IMR-90 (cell line): ENCODE results near the gene CELSR1. TPM values are rescaled to one million over a fixed set of nuclear protein-coding genes. Genes with fewer than 3 reads are reported as not detected.

Experiments used
- ATAC-seq: fragments of 200-7000 bp; cut with Tn5 transposase; 2 replicates; pipeline ENCODE4 v1.9.1; 2020; ENCODE audit warnings: low read depth, mild to moderate bottlenecking, moderate library complexity
- BruUV-seq: library from RNA; stranded (reverse); fragments of 400-500 nt; replicated peaks from 2 replicates; lab custom pipeline; 2021; lab: Mats Ljungman, UMichigan
- CTCF ChIA-PET: fragments of 300-600 bp; formaldehyde crosslinking; extraction: SDS; loops from one replicate; lab custom pipeline; 2021; ENCODE audit warnings: antibody characterized with exemption; lab: Yijun Ruan, JAX
- POLR2A ChIA-PET: fragments of 300-600 bp; sonication (Branson Sonifier 250); formaldehyde crosslinking; loops from one replicate; lab custom pipeline; 2022; ENCODE audit warnings: antibody characterized with exemption; ENCODE audit not compliant: unreplicated experiment; lab: Charles Lee
- DNase-seq: peaks from one replicate; pipeline ENCODE4 v3.0.0; 2013
- H2AFZ ChIP-seq: replicated peaks from 2 replicates; pipeline ENCODE3; 2013; ENCODE audit warnings: low read length, mild to moderate bottlenecking; ENCODE audit not compliant: poor library complexity
- H2AK5ac ChIP-seq: 2 replicates; pipeline ENCODE4 v1.6.1; 2013; ENCODE audit warnings: low read depth, low read length, inconsistent platforms
- H2AK9ac ChIP-seq: replicated peaks from 2 replicates; pipeline ENCODE3; 2013; ENCODE audit warnings: mild to moderate bottlenecking, low read depth, low read length, moderate library complexity; ENCODE audit not compliant: poor library complexity
- H2BK120ac ChIP-seq: 2 replicates; pipeline ENCODE4 v1.6.1; 2013; ENCODE audit warnings: low read depth, low read length, inconsistent platforms
- H2BK15ac ChIP-seq: 3 replicates; pipeline ENCODE4 v1.6.1; 2013; ENCODE audit warnings: low read depth, low read length, inconsistent platforms
- H2BK20ac ChIP-seq: 2 replicates; pipeline ENCODE4 v1.6.1; 2013; ENCODE audit warnings: low read depth, mild to moderate bottlenecking, inconsistent platforms, low read length, moderate library complexity
- H2BK5ac ChIP-seq: 2 replicates; pipeline ENCODE4 v1.6.1; 2013; ENCODE audit warnings: mild to moderate bottlenecking, low read depth, low read length, inconsistent platforms; ENCODE audit not compliant: poor library complexity, severe bottlenecking
- H3K14ac ChIP-seq: replicated peaks from 2 replicates; pipeline ENCODE4 v1.6.1; 2013; ENCODE audit warnings: low read depth, low read length, inconsistent platforms
- H3K18ac ChIP-seq: 2 replicates; pipeline ENCODE4 v1.6.1; 2013; ENCODE audit warnings: low read depth, low read length, control low read depth
- H3K23ac ChIP-seq: 2 replicates; pipeline ENCODE4 v1.6.1; 2013; ENCODE audit warnings: low read depth, low read length, inconsistent platforms
- H3K27ac ChIP-seq: 2 replicates; pipeline ENCODE4 v1.5.1; 2013; ENCODE audit warnings: mild to moderate bottlenecking, control low read depth, low read length; ENCODE audit not compliant: insufficient read depth
- H3K27me3 ChIP-seq: 2 replicates; pipeline ENCODE4 v1.6.1; 2013; ENCODE audit warnings: low read length; ENCODE audit not compliant: control insufficient read depth, insufficient read depth
- H3K36me3 ChIP-seq: 2 replicates; pipeline ENCODE4 v1.6.1; 2013; ENCODE audit warnings: low read length, mixed read lengths; ENCODE audit not compliant: control insufficient read depth, insufficient read depth
- H3K4ac ChIP-seq: 2 replicates; pipeline ENCODE4 v1.6.1; 2013; ENCODE audit warnings: low read depth, low read length, inconsistent platforms
- H3K4me1 ChIP-seq: 2 replicates; pipeline ENCODE4 v1.6.1; 2013; ENCODE audit warnings: low read length, mixed read lengths; ENCODE audit not compliant: control insufficient read depth, insufficient read depth
- H3K4me2 ChIP-seq: 2 replicates; pipeline ENCODE4 v1.6.1; 2013; ENCODE audit warnings: low read depth, mild to moderate bottlenecking, control low read depth, low read length, moderate library complexity
- H3K4me3 ChIP-seq: 2 replicates; pipeline ENCODE4 v1.5.1; 2013; ENCODE audit warnings: low read depth, mild to moderate bottlenecking, control low read depth, low read length, moderate library complexity; ENCODE audit not compliant: insufficient read depth
- H3K56ac ChIP-seq: 2 replicates; pipeline ENCODE4 v1.6.1; 2013; ENCODE audit warnings: low read length, inconsistent platforms; ENCODE audit not compliant: insufficient read depth; ENCODE audit errors: extremely low read depth
- H3K79me1 ChIP-seq, 2 experiments: 2 replicates each; pipeline ENCODE4 v1.6.1; 2013; ENCODE audit warnings: low read length in 2 of 2, inconsistent platforms in 1 of 2, low read depth in 1 of 2
- H3K9ac ChIP-seq: 2 replicates; pipeline ENCODE4 v1.6.1; 2013; ENCODE audit warnings: low read depth, low read length, control low read depth
- H3K9me1 ChIP-seq: 2 replicates; pipeline ENCODE4 v1.6.1; 2013; ENCODE audit warnings: low read length, inconsistent platforms; ENCODE audit not compliant: insufficient read depth
- H3K9me3 ChIP-seq: 2 replicates; pipeline ENCODE4 v1.6.1; 2013; ENCODE audit warnings: low read length; ENCODE audit not compliant: control insufficient read depth, insufficient read depth
- H4K20me1 ChIP-seq: 2 replicates; pipeline ENCODE4 v1.6.1; 2013; ENCODE audit warnings: low read length, inconsistent platforms; ENCODE audit not compliant: insufficient read depth
- H4K5ac ChIP-seq: 2 replicates; pipeline ENCODE4 v1.6.1; 2013; ENCODE audit warnings: mild to moderate bottlenecking, low read depth, low read length, control low read depth
- H4K8ac ChIP-seq, 2 experiments: 2 replicates each; pipeline ENCODE4 v1.6.1; 2013; ENCODE audit warnings: low read depth in 2 of 2, low read length in 2 of 2, control low read depth in 1 of 2, inconsistent platforms in 1 of 2
- H4K91ac ChIP-seq: 2 replicates; pipeline ENCODE4 v1.6.1; 2013; ENCODE audit warnings: low read depth, low read length, inconsistent platforms; ENCODE audit not compliant: insufficient read depth
- BHLHE40 ChIP-seq: fragments of 150-350 bp; IDR thresholded peaks from 2 replicates; pipeline ENCODE4 v1.6.1; 2016; ENCODE audit warnings: mild to moderate bottlenecking, low read depth, low read length
- CEBPB ChIP-seq: IDR thresholded peaks from 2 replicates; pipeline ENCODE4 v1.6.1; 2012; ENCODE audit warnings: low read depth, low read length, improper control_type of control experiment
- CHD1 ChIP-seq: IDR thresholded peaks from 2 replicates; pipeline ENCODE4 v1.6.1; 2012; ENCODE audit warnings: low read depth, low read length, improper control_type of control experiment
- FOS ChIP-seq: fragments of 150-350 bp; IDR thresholded peaks from 2 replicates; pipeline ENCODE4 v1.6.1; 2016; ENCODE audit warnings: low read depth, low read length
- MAFK ChIP-seq: IDR thresholded peaks from 2 replicates; pipeline ENCODE4 v1.6.1; 2012; ENCODE audit warnings: low read depth, low read length, improper control_type of control experiment
- MAZ ChIP-seq: IDR thresholded peaks from 2 replicates; pipeline ENCODE4 v1.6.1; 2012; ENCODE audit warnings: low read depth, mild to moderate bottlenecking, low read length, improper control_type of control experiment, moderate library complexity, borderline replicate concordance
- POLR2A ChIP-seq: IDR thresholded peaks from 2 replicates; pipeline ENCODE4 v1.6.1; 2012; ENCODE audit warnings: mild to moderate bottlenecking, low read depth, low read length
- RAD21 ChIP-seq: IDR thresholded peaks from 2 replicates; pipeline ENCODE4 v1.6.1; 2012; ENCODE audit warnings: low read length, improper control_type of control experiment
- RFX5 ChIP-seq: IDR thresholded peaks from 2 replicates; pipeline ENCODE4 v1.8.0; 2012; ENCODE audit warnings: low read depth, mild to moderate bottlenecking, low read length, moderate library complexity
- WGBS, 2 experiments: methylation state at CpG; one replicate each; pipeline versions ENCODE4 v1.1.5 to v1.1.7; 2013; ENCODE audit warnings: missing lambda C conversion rate in 2 of 2; ENCODE audit not compliant: insufficient read length in 1 of 2; ENCODE audit errors: extremely low coverage in 2 of 2; 5-methylcytosine and 5-hydroxymethylcytosine counted together
- dilution Hi-C: fragments of 300-500 bp; cut with HindIII; formaldehyde crosslinking; loops from one replicate; pipeline ENCODE4 v1.14.3; 2018; ENCODE audit warnings: low sequenced_read_pairs; ENCODE audit not compliant: unreplicated experiment
- in situ Hi-C: fragments of 300-500 bp; cut with MboI; formaldehyde crosslinking; loops from 3 replicates; pipeline ENCODE4 v1.14.3; 2019; ENCODE audit warnings: low sequenced_read_pairs, inconsistent platforms, mixed read lengths
- intact Hi-C: fragments of 100-400 bp; cut with micrococcal nuclease; formaldehyde crosslinking; loops from 2 replicates; pipeline ENCODE4 v1.10.0; 2022
- polyA plus RNA-seq, 3 experiments: library from polyadenylated mRNA; depleted of rRNA; stranded (reverse); fragments of >200 nt; gene quantifications; 2 replicates each; pipeline ENCODE4 v1.2.3, GENCODE V29; 2012; ENCODE audit warnings: low replicate concordance in 1 of 3
- total RNA-seq: library from RNA; depleted of rRNA; stranded (reverse); fragments of >200 nt; gene quantifications from 2 replicates; pipeline ENCODE4 v1.2.3, GENCODE V29; 2012
- TF ChIP-seq, protein P1 (sequence below): fragments of 150-350 bp; IDR thresholded peaks from 2 replicates; pipeline ENCODE4 v1.6.1; 2016; ENCODE audit warnings: low read depth, mild to moderate bottlenecking, low read length, moderate library complexity, borderline replicate concordance
- TF ChIP-seq, protein P2 (sequence below): conservative IDR thresholded peaks from 2 replicates; pipeline ENCODE4 v1.5.1; 2012; ENCODE audit warnings: mild to moderate bottlenecking, low read depth, low read length, improper control_type of control experiment
- TF ChIP-seq, protein P3 (sequence below): fragments of 150-350 bp; IDR thresholded peaks from 2 replicates; pipeline ENCODE4 v1.6.1; 2017; ENCODE audit warnings: mild to moderate bottlenecking, antibody characterized with exemption, low read length, low read depth

The CELSR1 gene
- total and polyA plus RNA-seq, 2 of the 4 experiments (the other 2 are of a cell fraction), result 0.36 to 0.82 TPM

DNA sequence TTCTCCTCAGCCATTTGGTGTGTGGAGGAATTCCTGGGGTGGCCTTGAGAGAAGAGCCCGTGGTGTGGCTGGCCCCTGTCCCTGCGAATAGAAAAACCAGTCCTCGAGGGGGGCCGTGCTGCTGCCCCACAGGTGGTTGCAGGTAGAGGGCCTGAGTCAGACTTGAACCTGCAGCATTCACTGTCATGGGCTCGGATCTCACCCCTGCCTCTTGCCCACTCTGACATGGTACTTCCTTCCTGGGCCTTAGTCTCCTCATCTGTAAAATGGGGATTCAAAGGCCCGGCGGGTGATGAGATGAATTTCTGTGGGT is 182.5 kb downstream of the CELSR1 start:
- Histone ChIP-seq H2BK120ac (no peak overlapping the region), H3K4ac (no peak overlapping the region), H2AFZ (no peak overlapping the region), H3K9me3 (no peaks in the 10 kb centered on the region), H3K36me3 (peaks cover 65% of the 10 kb centered on the region), H3K27ac (no peak overlapping the region), H3K9ac (no peak overlapping the region), H4K5ac (no peak overlapping the region), H4K91ac (no peak overlapping the region), H3K56ac (no peak overlapping the region), H4K8ac (no peak overlapping the region), H2AK5ac (no peak overlapping the region), H3K4me2 (no peak overlapping the region), H2AK9ac (peak overlapping the region; percentile 9), H3K9me1 (no peaks in the 10 kb centered on the region), H2BK5ac (no peak overlapping the region), H3K27me3 (no peaks in the 10 kb centered on the region), H2BK20ac (no peak overlapping the region), H3K79me1 (no peaks in the 10 kb centered on the region; a peak in 2 of 4 replicates), H3K23ac (no peak overlapping the region), H3K4me1 (no peaks in the 10 kb centered on the region), H3K14ac (no peak overlapping the region), H4K20me1 (peaks cover 27% of the 10 kb centered on the region), H2BK15ac (no peak overlapping the region), H3K18ac (no peak overlapping the region), H3K4me3 (no peak overlapping the region)
- no peak for DNase-seq
- POLR2A ChIA-PET, result no interaction called here
- no peak for ATAC-seq
- CTCF ChIA-PET, result interaction anchor here (1.9 kb wide), 1 partner anchor 19 kb away, joined by 4 read pairs; no protein-coding TSS in a partner anchor
- no TSS peak for BruUV-seq
- no CpG with 5 or more reads among the region's 7 CpGs for WGBS, 2 experiments
- intact Hi-C loops (loop anchor here (1.0 kb wide), 1 partner anchor 187 kb away; no protein-coding TSS in a partner anchor), dilution Hi-C loops (no loop called here), in situ Hi-C loops (no loop called here)
- no peak for TF ChIP-seq CEBPB
- TF ChIP-seq FOS, result no peak
- TF ChIP-seq RFX5, result no peak
- no peak for TF ChIP-seq MAZ
- no peak for TF ChIP-seq RAD21
- TF ChIP-seq, protein P1, sequence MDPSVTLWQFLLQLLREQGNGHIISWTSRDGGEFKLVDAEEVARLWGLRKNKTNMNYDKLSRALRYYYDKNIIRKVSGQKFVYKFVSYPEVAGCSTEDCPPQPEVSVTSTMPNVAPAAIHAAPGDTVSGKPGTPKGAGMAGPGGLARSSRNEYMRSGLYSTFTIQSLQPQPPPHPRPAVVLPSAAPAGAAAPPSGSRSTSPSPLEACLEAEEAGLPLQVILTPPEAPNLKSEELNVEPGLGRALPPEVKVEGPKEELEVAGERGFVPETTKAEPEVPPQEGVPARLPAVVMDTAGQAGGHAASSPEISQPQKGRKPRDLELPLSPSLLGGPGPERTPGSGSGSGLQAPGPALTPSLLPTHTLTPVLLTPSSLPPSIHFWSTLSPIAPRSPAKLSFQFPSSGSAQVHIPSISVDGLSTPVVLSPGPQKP, result no peak
- no peak for TF ChIP-seq POLR2A
- TF ChIP-seq, protein P2, sequence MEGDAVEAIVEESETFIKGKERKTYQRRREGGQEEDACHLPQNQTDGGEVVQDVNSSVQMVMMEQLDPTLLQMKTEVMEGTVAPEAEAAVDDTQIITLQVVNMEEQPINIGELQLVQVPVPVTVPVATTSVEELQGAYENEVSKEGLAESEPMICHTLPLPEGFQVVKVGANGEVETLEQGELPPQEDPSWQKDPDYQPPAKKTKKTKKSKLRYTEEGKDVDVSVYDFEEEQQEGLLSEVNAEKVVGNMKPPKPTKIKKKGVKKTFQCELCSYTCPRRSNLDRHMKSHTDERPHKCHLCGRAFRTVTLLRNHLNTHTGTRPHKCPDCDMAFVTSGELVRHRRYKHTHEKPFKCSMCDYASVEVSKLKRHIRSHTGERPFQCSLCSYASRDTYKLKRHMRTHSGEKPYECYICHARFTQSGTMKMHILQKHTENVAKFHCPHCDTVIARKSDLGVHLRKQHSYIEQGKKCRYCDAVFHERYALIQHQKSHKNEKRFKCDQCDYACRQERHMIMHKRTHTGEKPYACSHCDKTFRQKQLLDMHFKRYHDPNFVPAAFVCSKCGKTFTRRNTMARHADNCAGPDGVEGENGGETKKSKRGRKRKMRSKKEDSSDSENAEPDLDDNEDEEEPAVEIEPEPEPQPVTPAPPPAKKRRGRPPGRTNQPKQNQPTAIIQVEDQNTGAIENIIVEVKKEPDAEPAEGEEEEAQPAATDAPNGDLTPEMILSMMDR, result no peak
- TF ChIP-seq CHD1, result no peak
- no peak for TF ChIP-seq BHLHE40
- TF ChIP-seq MAFK, result no peak
- TF ChIP-seq, protein P3, sequence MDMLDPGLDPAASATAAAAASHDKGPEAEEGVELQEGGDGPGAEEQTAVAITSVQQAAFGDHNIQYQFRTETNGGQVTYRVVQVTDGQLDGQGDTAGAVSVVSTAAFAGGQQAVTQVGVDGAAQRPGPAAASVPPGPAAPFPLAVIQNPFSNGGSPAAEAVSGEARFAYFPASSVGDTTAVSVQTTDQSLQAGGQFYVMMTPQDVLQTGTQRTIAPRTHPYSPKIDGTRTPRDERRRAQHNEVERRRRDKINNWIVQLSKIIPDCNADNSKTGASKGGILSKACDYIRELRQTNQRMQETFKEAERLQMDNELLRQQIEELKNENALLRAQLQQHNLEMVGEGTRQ, result no peak
